GM23338 (cell line): Measurements from ENCODE around the gene LPCAT4.

Experiments
- CREB1 ChIP-seq: fragments of 250-450 bp; sonication (Bioruptor Pico); IDR thresholded peaks from 2 replicates; pipeline ENCODE4 v1.5.0; 2020; ENCODE audit warnings: low read depth, mild to moderate bottlenecking, moderate library complexity
- EZH2 ChIP-seq: fragments of 200-600 bp; sonication (generic); IDR thresholded peaks from one replicate; pipeline ENCODE4 v1.8.0; 2017; ENCODE audit warnings: antibody characterized with exemption, mild to moderate bottlenecking, low read depth; ENCODE audit not compliant: unreplicated experiment
- EZH2phosphoT487 ChIP-seq: fragments of 200-600 bp; sonication (generic); IDR thresholded peaks from one replicate; pipeline ENCODE4 v1.8.1; 2018; ENCODE audit warnings: antibody characterized with exemption; ENCODE audit not compliant: unreplicated experiment
- POLR2AphosphoS5 ChIP-seq: IDR thresholded peaks from 2 replicates; pipeline ENCODE4 v1.6.1; 2016; ENCODE audit warnings: antibody characterized with exemption, low read depth
- TF ChIP-seq, protein P1 (sequence below), 2 experiments: fragments of 200-600 bp in 1 of 2; sonication (generic) in 1 of 2; conservative IDR thresholded peaks; 2 replicates each; pipeline versions ENCODE4 v1.5.1 to v1.6.1; 2016 to 2017; ENCODE audit warnings: antibody characterized with exemption in 2 of 2, low read depth in 2 of 2, mild to moderate bottlenecking in 2 of 2, moderate library complexity in 1 of 2
- TF ChIP-seq, protein P2 (sequence below): IDR thresholded peaks from one replicate; pipeline ENCODE4 v1.6.1; 2018; ENCODE audit warnings: antibody characterized with exemption; ENCODE audit not compliant: unreplicated experiment
- TF ChIP-seq, protein P3 (sequence below): fragments of 250-450 bp; sonication (Bioruptor Pico); IDR thresholded peaks from 2 replicates; pipeline ENCODE4 v1.5.0; 2020; ENCODE audit warnings: mild to moderate bottlenecking, moderate library complexity

DNA sequence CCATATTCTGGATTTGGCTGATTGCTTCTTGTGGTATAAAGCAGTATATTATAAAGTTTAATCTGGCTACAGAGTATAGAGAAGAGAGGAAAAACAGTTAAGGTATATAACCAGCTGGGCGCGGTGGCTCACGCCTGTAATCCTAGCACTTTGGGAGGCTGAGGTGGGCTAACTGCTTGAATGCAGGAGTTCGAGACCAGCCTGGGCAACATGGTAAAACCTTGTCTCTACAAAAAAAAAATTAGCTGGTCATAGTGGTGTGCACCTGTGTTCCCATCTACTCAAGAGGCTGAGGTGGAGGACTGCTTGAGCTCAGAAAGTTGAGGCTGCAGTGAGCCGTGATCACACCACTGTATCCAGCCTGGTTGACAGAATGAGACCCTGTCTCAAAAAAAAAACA, 36.7 kb downstream of the LPCAT4 start:
- TF ChIP-seq, protein P1, sequence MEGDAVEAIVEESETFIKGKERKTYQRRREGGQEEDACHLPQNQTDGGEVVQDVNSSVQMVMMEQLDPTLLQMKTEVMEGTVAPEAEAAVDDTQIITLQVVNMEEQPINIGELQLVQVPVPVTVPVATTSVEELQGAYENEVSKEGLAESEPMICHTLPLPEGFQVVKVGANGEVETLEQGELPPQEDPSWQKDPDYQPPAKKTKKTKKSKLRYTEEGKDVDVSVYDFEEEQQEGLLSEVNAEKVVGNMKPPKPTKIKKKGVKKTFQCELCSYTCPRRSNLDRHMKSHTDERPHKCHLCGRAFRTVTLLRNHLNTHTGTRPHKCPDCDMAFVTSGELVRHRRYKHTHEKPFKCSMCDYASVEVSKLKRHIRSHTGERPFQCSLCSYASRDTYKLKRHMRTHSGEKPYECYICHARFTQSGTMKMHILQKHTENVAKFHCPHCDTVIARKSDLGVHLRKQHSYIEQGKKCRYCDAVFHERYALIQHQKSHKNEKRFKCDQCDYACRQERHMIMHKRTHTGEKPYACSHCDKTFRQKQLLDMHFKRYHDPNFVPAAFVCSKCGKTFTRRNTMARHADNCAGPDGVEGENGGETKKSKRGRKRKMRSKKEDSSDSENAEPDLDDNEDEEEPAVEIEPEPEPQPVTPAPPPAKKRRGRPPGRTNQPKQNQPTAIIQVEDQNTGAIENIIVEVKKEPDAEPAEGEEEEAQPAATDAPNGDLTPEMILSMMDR (conservative IDR thresholded peaks at IDR 0.05; ENCODE audit: low read depth in 2 of 2), result no peak
- TF ChIP-seq POLR2AphosphoS5 (no peak), EZH2phosphoT487 (no peak), CREB1 (CRISPR knock-in tag) (no peak), EZH2 (no peak)
- TF ChIP-seq, protein P2, sequence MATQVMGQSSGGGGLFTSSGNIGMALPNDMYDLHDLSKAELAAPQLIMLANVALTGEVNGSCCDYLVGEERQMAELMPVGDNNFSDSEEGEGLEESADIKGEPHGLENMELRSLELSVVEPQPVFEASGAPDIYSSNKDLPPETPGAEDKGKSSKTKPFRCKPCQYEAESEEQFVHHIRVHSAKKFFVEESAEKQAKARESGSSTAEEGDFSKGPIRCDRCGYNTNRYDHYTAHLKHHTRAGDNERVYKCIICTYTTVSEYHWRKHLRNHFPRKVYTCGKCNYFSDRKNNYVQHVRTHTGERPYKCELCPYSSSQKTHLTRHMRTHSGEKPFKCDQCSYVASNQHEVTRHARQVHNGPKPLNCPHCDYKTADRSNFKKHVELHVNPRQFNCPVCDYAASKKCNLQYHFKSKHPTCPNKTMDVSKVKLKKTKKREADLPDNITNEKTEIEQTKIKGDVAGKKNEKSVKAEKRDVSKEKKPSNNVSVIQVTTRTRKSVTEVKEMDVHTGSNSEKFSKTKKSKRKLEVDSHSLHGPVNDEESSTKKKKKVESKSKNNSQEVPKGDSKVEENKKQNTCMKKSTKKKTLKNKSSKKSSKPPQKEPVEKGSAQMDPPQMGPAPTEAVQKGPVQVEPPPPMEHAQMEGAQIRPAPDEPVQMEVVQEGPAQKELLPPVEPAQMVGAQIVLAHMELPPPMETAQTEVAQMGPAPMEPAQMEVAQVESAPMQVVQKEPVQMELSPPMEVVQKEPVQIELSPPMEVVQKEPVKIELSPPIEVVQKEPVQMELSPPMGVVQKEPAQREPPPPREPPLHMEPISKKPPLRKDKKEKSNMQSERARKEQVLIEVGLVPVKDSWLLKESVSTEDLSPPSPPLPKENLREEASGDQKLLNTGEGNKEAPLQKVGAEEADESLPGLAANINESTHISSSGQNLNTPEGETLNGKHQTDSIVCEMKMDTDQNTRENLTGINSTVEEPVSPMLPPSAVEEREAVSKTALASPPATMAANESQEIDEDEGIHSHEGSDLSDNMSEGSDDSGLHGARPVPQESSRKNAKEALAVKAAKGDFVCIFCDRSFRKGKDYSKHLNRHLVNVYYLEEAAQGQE, result no peak
- TF ChIP-seq, protein P3, sequence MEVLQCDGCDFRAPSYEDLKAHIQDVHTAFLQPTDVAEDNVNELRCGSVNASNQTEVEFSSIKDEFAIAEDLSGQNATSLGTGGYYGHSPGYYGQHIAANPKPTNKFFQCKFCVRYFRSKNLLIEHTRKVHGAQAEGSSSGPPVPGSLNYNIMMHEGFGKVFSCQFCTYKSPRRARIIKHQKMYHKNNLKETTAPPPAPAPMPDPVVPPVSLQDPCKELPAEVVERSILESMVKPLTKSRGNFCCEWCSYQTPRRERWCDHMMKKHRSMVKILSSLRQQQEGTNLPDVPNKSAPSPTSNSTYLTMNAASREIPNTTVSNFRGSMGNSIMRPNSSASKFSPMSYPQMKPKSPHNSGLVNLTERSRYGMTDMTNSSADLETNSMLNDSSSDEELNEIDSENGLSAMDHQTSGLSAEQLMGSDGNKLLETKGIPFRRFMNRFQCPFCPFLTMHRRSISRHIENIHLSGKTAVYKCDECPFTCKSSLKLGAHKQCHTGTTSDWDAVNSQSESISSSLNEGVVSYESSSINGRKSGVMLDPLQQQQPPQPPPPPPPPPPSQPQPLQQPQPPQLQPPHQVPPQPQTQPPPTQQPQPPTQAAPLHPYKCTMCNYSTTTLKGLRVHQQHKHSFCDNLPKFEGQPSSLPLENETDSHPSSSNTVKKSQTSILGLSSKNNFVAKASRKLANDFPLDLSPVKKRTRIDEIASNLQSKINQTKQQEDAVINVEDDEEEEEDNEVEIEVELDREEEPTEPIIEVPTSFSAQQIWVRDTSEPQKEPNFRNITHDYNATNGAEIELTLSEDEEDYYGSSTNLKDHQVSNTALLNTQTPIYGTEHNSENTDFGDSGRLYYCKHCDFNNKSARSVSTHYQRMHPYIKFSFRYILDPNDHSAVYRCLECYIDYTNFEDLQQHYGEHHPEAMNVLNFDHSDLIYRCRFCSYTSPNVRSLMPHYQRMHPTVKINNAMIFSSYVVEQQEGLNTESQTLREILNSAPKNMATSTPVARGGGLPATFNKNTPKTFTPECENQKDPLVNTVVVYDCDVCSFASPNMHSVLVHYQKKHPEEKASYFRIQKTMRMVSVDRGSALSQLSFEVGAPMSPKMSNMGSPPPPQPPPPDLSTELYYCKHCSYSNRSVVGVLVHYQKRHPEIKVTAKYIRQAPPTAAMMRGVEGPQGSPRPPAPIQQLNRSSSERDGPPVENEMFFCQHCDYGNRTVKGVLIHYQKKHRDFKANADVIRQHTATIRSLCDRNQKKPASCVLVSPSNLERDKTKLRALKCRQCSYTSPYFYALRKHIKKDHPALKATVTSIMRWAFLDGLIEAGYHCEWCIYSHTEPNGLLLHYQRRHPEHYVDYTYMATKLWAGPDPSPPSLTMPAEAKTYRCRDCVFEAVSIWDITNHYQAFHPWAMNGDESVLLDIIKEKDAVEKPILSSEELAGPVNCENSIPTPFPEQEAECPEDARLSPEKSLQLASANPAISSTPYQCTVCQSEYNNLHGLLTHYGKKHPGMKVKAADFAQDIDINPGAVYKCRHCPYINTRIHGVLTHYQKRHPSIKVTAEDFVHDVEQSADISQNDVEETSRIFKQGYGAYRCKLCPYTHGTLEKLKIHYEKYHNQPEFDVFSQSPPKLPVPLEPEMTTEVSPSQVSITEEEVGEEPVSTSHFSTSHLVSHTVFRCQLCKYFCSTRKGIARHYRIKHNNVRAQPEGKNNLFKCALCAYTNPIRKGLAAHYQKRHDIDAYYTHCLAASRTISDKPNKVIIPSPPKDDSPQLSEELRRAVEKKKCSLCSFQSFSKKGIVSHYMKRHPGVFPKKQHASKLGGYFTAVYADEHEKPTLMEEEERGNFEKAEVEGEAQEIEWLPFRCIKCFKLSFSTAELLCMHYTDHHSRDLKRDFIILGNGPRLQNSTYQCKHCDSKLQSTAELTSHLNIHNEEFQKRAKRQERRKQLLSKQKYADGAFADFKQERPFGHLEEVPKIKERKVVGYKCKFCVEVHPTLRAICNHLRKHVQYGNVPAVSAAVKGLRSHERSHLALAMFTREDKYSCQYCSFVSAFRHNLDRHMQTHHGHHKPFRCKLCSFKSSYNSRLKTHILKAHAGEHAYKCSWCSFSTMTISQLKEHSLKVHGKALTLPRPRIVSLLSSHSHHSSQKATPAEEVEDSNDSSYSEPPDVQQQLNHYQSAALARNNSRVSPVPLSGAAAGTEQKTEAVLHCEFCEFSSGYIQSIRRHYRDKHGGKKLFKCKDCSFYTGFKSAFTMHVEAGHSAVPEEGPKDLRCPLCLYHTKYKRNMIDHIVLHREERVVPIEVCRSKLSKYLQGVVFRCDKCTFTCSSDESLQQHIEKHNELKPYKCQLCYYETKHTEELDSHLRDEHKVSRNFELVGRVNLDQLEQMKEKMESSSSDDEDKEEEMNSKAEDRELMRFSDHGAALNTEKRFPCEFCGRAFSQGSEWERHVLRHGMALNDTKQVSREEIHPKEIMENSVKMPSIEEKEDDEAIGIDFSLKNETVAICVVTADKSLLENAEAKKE, result no peak
